Retinal pigment epithelial cell (primary cell): ENCODE data around the gene GPAT2.
"Not testable (repeated sequence)": the region's sequence is repeated elsewhere in the genome, so short reads cannot be mapped to it uniquely, and the experiment has no call there.

ENCODE experiments used
- DNase-seq: peaks from one replicate; pipeline ENCODE4 v3.0.0-alpha.2; 2010; ENCODE audit warnings: low read depth
- H3K4me3 ChIP-seq: 2 replicates; pipeline ENCODE4 v1.5.1; 2011; ENCODE audit warnings: mild to moderate bottlenecking, low read length, control low read depth, moderate library complexity
- CTCF ChIP-seq: conservative IDR thresholded peaks from 2 replicates; pipeline ENCODE4 v1.5.1; 2011; ENCODE audit warnings: low read depth, low read length, control low read depth, inconsistent platforms

The GPAT2 gene

GRCh38 chr2:96034792-96035191 is at the start of gene GPAT2:
Gene GPAT2 (minus strand): TSS chr2:96034916. CDS start chr2:96032359, 2,557 bp downstream.
- not testable (repeated sequence) for H3K4me3 ChIP-seq, DNase-seq

DNA sequence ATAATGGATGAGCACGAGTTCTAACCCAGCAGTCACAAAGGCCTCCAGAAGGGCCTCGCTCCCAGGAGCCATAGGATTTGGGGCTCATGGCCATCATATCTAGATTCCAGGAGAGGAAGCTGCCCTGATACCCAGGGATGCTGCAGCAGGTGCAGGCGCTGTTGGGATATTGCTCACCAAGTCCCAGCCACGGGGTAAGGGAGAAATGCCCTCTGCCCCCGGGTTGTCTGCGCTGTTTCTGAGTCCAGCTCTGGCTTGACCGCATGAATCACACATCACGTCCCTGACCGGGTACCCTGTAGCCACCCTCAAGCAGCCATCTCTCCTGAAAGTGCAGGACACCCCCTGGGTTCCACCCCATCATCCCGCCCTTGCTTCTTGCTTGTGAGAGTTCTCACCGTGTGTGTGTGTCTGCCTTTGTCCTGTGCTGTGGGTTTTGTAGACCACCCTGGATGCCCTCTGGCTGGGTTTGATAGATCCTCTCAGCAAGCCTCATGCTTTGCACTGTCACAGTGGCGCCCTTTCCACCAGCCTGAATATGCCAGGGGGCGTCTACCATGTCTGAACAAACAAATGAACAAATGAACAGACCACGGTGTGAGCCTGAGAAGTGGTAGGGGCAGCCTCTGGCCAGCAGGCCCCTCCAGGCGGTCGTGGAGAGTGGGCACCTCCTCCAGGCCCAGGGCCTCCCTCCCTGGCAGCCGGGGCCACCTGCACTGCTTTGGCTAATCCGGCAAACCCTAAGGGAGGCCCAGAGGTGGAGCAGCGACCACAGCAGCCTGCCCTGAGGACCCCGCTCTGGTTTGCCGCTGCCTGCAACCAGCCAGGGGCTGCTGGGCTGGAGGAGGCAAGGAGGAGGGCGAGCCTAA is 49.5 kb upstream of the GPAT2 start:
- H3K4me3 ChIP-seq = no peak overlapping the region
- TF ChIP-seq CTCF = no peak
- DNase-seq = no peak

DNA sequence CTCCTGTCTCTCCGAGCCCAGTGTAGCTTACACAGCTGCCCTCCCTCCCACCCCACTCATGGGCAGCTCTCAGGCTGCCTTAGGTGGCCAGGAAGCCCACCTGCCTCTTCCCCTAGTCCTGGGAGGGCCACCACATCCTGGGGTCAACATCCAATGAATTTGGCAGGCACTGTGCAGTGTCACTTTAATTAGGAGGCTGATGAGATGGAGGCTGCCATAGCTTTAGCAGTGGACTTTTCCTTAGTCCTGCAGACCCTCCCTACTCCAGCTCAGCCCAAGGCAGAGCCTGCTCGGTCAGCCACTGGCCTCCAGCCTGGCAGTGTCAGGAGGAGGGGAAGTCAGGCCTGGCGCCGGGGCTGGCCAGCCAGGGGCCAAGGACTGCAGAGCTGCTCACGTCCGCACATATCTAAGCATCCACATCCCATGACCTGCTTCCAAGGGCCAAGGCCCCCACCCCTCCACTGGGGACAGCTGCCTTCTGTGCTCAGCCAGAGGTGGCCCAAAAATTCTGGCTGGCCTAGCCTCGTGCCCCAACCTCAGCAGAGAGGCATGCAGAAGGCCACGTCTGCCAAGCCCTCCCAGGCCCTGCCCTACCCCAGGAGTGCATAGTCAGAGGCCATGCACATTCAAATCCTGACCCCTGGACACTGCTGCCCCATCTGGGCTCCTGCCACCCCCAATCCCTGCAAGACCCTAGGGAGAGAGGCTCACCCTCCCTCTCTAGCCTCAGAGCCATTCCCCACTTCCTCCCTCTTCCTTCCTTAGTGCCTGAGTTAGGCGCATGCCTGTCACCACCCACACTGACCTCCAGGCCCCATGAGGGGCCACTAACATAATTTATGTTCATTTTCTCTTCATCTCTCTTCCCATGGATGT is 48.6 kb upstream of the GPAT2 start:
- no peak for TF ChIP-seq CTCF
- H3K4me3 ChIP-seq = no peak overlapping the region
- no peak for DNase-seq

DNA sequence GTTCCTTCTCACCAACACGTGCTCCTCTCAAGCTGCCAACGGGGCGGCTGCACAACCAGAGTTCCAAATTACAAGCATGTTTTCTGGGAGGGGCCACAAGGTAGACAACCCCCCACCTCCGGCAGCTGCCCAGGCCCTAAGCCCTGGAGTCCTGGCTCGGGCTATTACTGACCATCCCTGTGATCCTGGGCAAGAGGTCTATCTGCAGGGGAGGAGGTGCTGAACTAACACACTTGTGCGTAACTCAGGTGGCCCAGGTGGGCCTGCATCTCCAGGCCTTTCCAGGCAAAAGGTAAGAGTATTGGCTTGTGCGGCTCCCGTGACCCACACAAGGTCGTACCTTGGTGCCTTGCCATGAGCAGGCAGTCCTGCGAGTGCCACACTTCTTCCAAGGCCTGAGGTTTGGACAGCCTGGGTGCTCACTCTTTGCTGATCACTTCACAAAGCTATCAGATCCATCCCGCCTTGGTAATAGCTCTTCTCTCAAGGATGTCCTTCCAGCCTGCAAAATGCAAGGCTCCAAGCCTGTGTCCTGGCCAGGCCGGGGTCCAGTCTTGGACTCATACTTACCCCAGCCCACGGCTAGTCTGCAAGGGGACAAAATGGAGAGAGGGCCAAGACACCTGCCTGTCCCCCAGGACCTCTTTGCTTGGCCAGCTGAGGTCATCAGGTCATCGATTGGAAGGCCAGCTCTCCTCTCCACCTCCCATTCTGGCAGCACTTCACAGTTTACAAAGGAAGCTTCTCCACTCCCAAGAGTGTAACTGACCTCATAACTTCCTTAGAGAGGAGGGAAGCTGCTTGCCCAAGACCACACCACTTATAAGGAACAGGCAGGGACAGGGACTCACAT is 47.7 kb upstream of the GPAT2 start:
- no peak for DNase-seq
- no peak for TF ChIP-seq CTCF
- no peak overlapping the region for H3K4me3 ChIP-seq

GRCh38 chr2:96081042-96081441 is 46.3 kb upstream of the GPAT2 start:
- TF ChIP-seq CTCF = no peak
- no peak overlapping the region for H3K4me3 ChIP-seq
- no peak for DNase-seq

- H3K4me3 ChIP-seq = no peak overlapping the region
- TF ChIP-seq CTCF = no peak
- no peak for DNase-seq
Observed at GRCh38 chr2:96075199-96075771, 40.6 kb upstream of the GPAT2 start.
